Lung (tissue), 12 donors: Measurements from ENCODE around the gene TUBGCP2. TPM values are rescaled to one million over a fixed set of nuclear protein-coding genes. Genes with fewer than 3 reads are reported as not detected.
"Not testable (repeated sequence)": the region's sequence is repeated elsewhere in the genome, so short reads cannot be mapped to it uniquely, and the experiment has no call there.

Experiments
- ATAC-seq: fragments of 200-7000 bp; cut with Tn5 transposase; one replicate; pipeline ENCODE4 v1.9.1; 2020; ENCODE audit warnings: moderate number of reproducible peaks; ENCODE audit not compliant: insufficient read depth, low FRiP score
- DNase-seq, 3 donors: peaks; one replicate each; pipeline ENCODE4 v3.0.0-alpha.2; 2013 to 2017
- H3K27ac ChIP-seq, 2 donors: one replicate each; pipeline ENCODE4 v1.5.1; 2013; ENCODE audit warnings: mild to moderate bottlenecking in 2 of 2, moderate library complexity in 2 of 2, control low read depth in 1 of 2, inconsistent platforms in 1 of 2, low read depth in 1 of 2, low read length in 1 of 2
- H3K27me3 ChIP-seq, 3 donors: one replicate each; pipeline ENCODE4 v1.5.1; 2013; ENCODE audit warnings: low read length in 2 of 3; ENCODE audit not compliant: control insufficient read depth in 3 of 3, insufficient read depth in 3 of 3
- H3K36me3 ChIP-seq, 4 donors: one replicate each; pipeline ENCODE4 v1.5.1; 2013; ENCODE audit warnings: low read length in 4 of 4, mild to moderate bottlenecking in 1 of 4, moderate library complexity in 1 of 4; ENCODE audit not compliant: control insufficient read depth in 4 of 4, insufficient read depth in 4 of 4
- H3K4me1 ChIP-seq, 5 donors: one replicate each; pipeline ENCODE4 v1.5.1; 2013; ENCODE audit warnings: low read length in 5 of 5, mild to moderate bottlenecking in 2 of 5, moderate library complexity in 1 of 5; ENCODE audit not compliant: control insufficient read depth in 5 of 5, insufficient read depth in 5 of 5
- H3K4me3 ChIP-seq: one replicate; pipeline ENCODE4 v1.5.1; 2013; ENCODE audit warnings: mild to moderate bottlenecking, control low read depth, moderate library complexity
- H3K9ac ChIP-seq, 2 donors: one replicate each; pipeline ENCODE4 v1.5.1; 2013; ENCODE audit warnings: low read length in 2 of 2, control low read depth in 1 of 2; ENCODE audit not compliant: insufficient read depth in 1 of 2
- H3K9me3 ChIP-seq, 4 donors: one replicate each; pipeline ENCODE4 v1.5.1; 2013; ENCODE audit warnings: low read length in 3 of 4, mild to moderate bottlenecking in 1 of 4, moderate library complexity in 1 of 4; ENCODE audit not compliant: control insufficient read depth in 4 of 4, insufficient read depth in 3 of 4
- CTCF ChIP-seq: IDR thresholded peaks from 2 replicates; pipeline ENCODE4 v1.5.1; 2012; ENCODE audit warnings: mild to moderate bottlenecking; ENCODE audit errors: control extremely low read depth, extremely low read depth
- WGBS, 2 donors: extraction: QIAGEN DNeasy Blood & Tissue Kit; methylation state at CpG; one replicate each; pipeline ENCODE4 v1.1.7; 2013; 5-methylcytosine and 5-hydroxymethylcytosine counted together
- polyA plus RNA-seq, 2 donors: library from polyadenylated mRNA; stranded (reverse); fragments of 200-250 nt; gene quantifications; one replicate each; pipeline ENCODE4 v1.2.1, GENCODE V29; 2013
- total RNA-seq, 2 donors: library from RNA; depleted of rRNA in 1 of 2; stranded (reverse); fragments of >200 nt in 1 of 2; gene quantifications; one replicate each; pipeline ENCODE4 v1.2.1, GENCODE V29; 2014 to 2021
- donor health status: control.
- donor health status: control.
- donor health status: Bipolar disorder and iron deficiency.
- donor health status: healthy.
- donor health status: DM: yes; HTN: yes; CAD: no.

Gene TUBGCP2
- total and polyA plus RNA-seq, 4 donors, result 39.2 to 66.2 (median 53.8) TPM

DNA sequence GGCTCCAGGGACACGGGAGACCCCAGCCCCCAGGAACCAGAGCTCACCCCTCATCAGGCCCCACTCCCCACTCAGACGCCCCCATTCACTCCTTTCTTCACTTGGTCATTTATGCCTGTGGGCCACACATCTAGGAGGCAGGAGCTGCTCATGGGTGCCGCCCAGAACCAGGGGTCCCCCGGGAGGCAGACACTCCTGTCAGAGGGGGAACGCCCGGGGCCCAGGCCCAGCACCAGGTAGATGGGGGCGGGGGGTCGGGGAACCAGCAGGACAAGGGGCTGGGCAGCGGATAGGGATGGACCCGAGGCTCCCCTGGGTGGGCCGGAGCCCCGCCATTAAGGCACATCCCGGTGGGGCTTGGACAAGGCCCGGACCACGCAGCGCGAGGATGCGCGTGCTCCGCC, 16.2 kb upstream of the TUBGCP2 start:
- Histone ChIP-seq H3K4me3 (no peak overlapping the region), H3K4me1 (peaks cover 0 to 10% (median 0%) of the 10 kb centered on the region in 5 donors), H3K9ac (no peak overlapping the region), H3K36me3 (no peaks in the 10 kb centered on the region), H3K9me3 (peaks cover 0 to 7% (median 0%) of the 10 kb centered on the region in 4 donors), H3K27me3 (peaks cover 16 to 48% (median 34%) of the 10 kb centered on the region in 3 donors), H3K27ac (no peak overlapping the region)
- 17 to 31% methylated on average over 16 to 20 of the region's 20 CpGs for WGBS, 2 donors
- no peak for TF ChIP-seq CTCF
- ATAC-seq (no peak), DNase-seq (no peak)

- no peak overlapping the region for H3K4me3 ChIP-seq
- no peaks in the 10 kb centered on the region for H3K36me3 ChIP-seq
- WGBS, 2 donors, result 8 to 25% methylated on average over 8 to 13 of the region's 13 CpGs
- peak in 1 of 3 donors; percentile 44 for DNase-seq
- ATAC-seq, result no peak
- peaks cover 0 to 10% (median 0%) of the 10 kb centered on the region in 5 donors for H3K4me1 ChIP-seq
- no peak overlapping the region for H3K27ac ChIP-seq
- peaks cover 16 to 49% (median 33%) of the 10 kb centered on the region in 3 donors for H3K27me3 ChIP-seq
- no peak for TF ChIP-seq CTCF
- H3K9me3 ChIP-seq, result peaks cover 0 to 7% (median 0%) of the 10 kb centered on the region in 4 donors
- no peak overlapping the region for H3K9ac ChIP-seq
Observed at GRCh38 chr10:133324198-133324792, 15.6 kb upstream of the TUBGCP2 start.

- not testable (repeated sequence) for DNase-seq, H3K4me3 ChIP-seq, ATAC-seq, H3K36me3 ChIP-seq, H3K27ac ChIP-seq, H3K9me3 ChIP-seq, H3K9ac ChIP-seq
- H3K4me1 ChIP-seq, result peaks cover 0 to 12% (median 0%) of the 10 kb centered on the region in 5 donors
- 66 to 80% methylated on average over 6 to 12 of the region's 14 CpGs for WGBS, 2 donors
- H3K27me3 ChIP-seq, result peaks cover 5 to 32% (median 23%) of the 10 kb centered on the region in 3 donors
Observed at GRCh38 chr10:133322064-133322709, 13.5 kb upstream of the TUBGCP2 start.

DNA sequence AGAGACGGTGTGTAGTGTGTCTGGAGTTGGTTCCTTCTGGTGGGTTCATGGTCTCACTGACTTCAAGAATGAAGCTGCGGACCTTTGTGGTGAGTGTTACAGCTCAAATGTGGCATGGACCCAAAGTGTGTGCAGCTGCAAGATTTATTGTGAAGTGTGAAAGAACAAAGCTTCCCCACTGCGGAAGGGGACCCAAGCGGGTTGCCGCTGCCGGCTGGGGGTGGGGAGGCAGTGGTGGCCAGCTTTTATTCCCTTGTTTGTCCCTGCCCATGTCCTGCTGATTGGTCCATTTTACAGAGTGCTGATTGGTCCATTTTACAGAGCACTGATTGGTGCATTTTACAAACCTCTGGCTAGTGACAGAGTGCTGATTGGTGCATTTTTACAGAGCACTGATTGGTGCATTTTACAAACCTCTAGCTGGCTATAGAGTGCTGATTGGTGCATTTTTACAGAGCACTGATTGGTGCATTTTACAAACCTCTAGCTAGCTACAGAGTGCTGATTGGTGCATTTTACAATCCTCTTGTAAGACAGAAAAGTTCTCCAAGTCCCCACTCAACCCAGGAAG, 12.3 kb upstream of the TUBGCP2 start:
- not testable (repeated sequence) for H3K36me3 ChIP-seq, H3K9me3 ChIP-seq, H3K27ac ChIP-seq, DNase-seq, H3K4me3 ChIP-seq, ATAC-seq, H3K4me1 ChIP-seq, H3K9ac ChIP-seq
- WGBS, 2 donors, result 92 to 97% methylated on average over 6 of the region's 6 CpGs
- H3K27me3 ChIP-seq, result peaks cover 5 to 20% (median 11%) of the 10 kb centered on the region in 3 donors
